Measurements from ENCODE around the gene CATSPERZ. TPM values are rescaled to one million over a fixed set of nuclear protein-coding genes. Genes with fewer than 3 reads are reported as not detected.

Gene CATSPERZ
- total and polyA plus RNA-seq, 7 experiments from 2014 or later, result 0.60 TPM; not detected in 6

DNA sequence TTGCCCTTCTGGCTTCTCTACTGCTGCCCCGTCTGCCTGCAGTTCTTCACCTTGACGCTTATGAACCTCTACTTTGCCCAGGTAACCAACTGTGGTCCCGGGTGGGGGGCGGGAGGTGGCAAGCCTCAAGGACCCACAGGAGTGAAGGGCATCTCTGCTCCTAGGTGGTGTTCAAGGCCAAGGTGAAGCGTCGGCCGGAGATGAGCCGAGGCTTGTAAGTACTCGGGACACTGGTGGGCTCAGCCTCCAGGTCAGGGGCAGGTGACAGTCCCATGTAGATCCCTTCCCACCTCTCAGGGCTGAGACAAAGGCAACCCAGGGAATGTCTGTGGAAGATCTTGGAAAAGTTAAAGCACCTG is 13.4 kb upstream of the CATSPERZ start:
- H3K36me3 Mint-ChIP-seq, result peaks cover 0 to 4% (median 0%) of the 10 kb centered on the region in 5 donors
- H3K27me3 Mint-ChIP-seq, result peaks cover 6 to 12% (median 6%) of the 10 kb centered on the region in 5 donors
- DNase-seq, result no peak
- Histone ChIP-seq H3K4me1 (ENCODE audit: control insufficient read depth in 2 of 2, insufficient read depth in 2 of 2, low read length in 2 of 2) (peaks cover 11 to 17% of the 10 kb centered on the region in 2 donors), H3K4me3 (ENCODE audit: low read length) (no peak overlapping the region), H3K9me3 (ENCODE audit: control insufficient read depth in 2 of 3, low read length in 3 of 3) (no peaks in the 10 kb centered on the region), H3K27ac (ENCODE audit: low read depth, low read length) (no peak overlapping the region), H3K27me3 (ENCODE audit: control insufficient read depth in 2 of 2, insufficient read depth in 2 of 2, low read length in 2 of 2) (peaks cover 0 to 9% of the 10 kb centered on the region in 2 donors), H3K36me3 (ENCODE audit: control insufficient read depth in 2 of 3, insufficient read depth in 3 of 3, low read length in 3 of 3) (peaks cover 0 to 6% (median 0%) of the 10 kb centered on the region in 3 experiments)
- intact Hi-C loops (cut with micrococcal nuclease), result loop anchor here in 1 of 2 donors (5.0 kb wide), 1 partner anchor 79 kb away; the partner anchor contains the start of gene FERMT3
- ChIA-PET POLR2A (interaction anchor here (1.3 to 3.1 kb wide), 2 partner anchors 9 to 31 kb away, joined by 3 to 24 read pairs; partner anchors contain the start of genes PRDX5 and TRMT112), CTCF (interaction anchor here (1.4 kb wide), 1 partner anchor 15 kb away, joined by 5 read pairs; no protein-coding TSS in a partner anchor)
- peaks cover 11 to 25% (median 22%) of the 10 kb centered on the region in 7 donors for H3K4me1 Mint-ChIP-seq
- H3K4me3 Mint-ChIP-seq, result peak overlapping the region; percentile 73 to 88 (median 82)
- ATAC-seq, result no peak
- H3K27ac Mint-ChIP-seq, result peak overlapping the region; percentile 30 to 96 (median 86)
- H3K9me3 Mint-ChIP-seq, result peaks cover 0 to 2% (median 0%) of the 10 kb centered on the region in 11 donors

GRCh38 chr11:64287676-64288352 is 12.3 kb upstream of the CATSPERZ start:
- DNase-seq, result no peak
- peak overlapping the region in 2 of 10 donors; percentile 4 to 58 for H3K4me3 Mint-ChIP-seq
- H3K27me3 Mint-ChIP-seq, result peaks cover 6 to 17% (median 10%) of the 10 kb centered on the region in 5 donors
- H3K36me3 Mint-ChIP-seq, result peaks cover 0 to 3% (median 0%) of the 10 kb centered on the region in 5 donors
- Histone ChIP-seq H3K4me1 (ENCODE audit: control insufficient read depth in 2 of 2, insufficient read depth in 2 of 2, low read length in 2 of 2) (peaks cover 11 to 17% of the 10 kb centered on the region in 2 donors), H3K4me3 (ENCODE audit: low read length) (no peak overlapping the region), H3K27ac (ENCODE audit: low read depth, low read length) (no peak overlapping the region), H3K36me3 (ENCODE audit: control insufficient read depth in 2 of 3, insufficient read depth in 3 of 3, low read length in 3 of 3) (no peaks in the 10 kb centered on the region), H3K9me3 (ENCODE audit: control insufficient read depth in 2 of 3, low read length in 3 of 3) (no peaks in the 10 kb centered on the region), H3K27me3 (ENCODE audit: control insufficient read depth in 2 of 2, insufficient read depth in 2 of 2, low read length in 2 of 2) (peaks cover 0 to 9% of the 10 kb centered on the region in 2 donors)
- peak overlapping the region in 2 of 9 donors; percentile 33 to 51 for H3K27ac Mint-ChIP-seq
- peaks cover 0 to 2% (median 0%) of the 10 kb centered on the region in 11 donors for H3K9me3 Mint-ChIP-seq
- peaks cover 14 to 27% (median 21%) of the 10 kb centered on the region in 7 donors for H3K4me1 Mint-ChIP-seq
- CTCF ChIA-PET, result interaction anchor here (1.4 kb wide), 1 partner anchor 14 kb away, joined by 5 read pairs; no protein-coding TSS in a partner anchor
- POLR2A ChIA-PET, result interaction anchor here (1.2 to 1.4 kb wide), 3 partner anchors 8 to 82 kb away, joined by 3 to 4 read pairs (median 3); partner anchors contain the start of gene FERMT3
- intact Hi-C loops (cut with micrococcal nuclease), result loop anchor here in 1 of 2 donors (5.0 kb wide), 1 partner anchor 81 kb away; the partner anchor contains the start of gene FERMT3
- ATAC-seq, result no peak

DNA sequence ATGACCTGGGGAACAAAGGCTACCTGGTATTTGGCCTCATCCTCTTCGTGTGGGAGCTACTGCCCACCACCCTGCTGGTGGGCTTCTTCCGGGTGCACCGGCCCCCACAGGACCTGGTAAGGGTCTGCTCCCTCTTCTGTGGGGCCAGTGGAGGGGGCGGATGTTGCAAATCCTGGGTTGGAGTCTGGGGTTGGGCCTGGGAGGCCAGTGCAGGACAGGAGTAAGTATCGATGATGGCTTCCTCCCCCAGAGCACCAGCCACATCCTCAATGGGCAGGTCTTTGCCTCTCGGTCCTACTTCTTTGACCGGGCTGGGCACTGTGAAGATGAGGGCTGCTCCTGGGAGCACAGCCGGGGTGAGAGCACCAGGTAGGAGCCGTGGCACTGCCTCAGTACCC is 11.8 kb upstream of the CATSPERZ start:
- intact Hi-C loops (cut with micrococcal nuclease), result loop anchor here in 1 of 2 donors (5.0 kb wide), 1 partner anchor 81 kb away; the partner anchor contains the start of gene FERMT3
- Histone ChIP-seq H3K36me3 (ENCODE audit: control insufficient read depth in 2 of 3, insufficient read depth in 3 of 3, low read length in 3 of 3) (no peaks in the 10 kb centered on the region), H3K27me3 (ENCODE audit: control insufficient read depth in 2 of 2, insufficient read depth in 2 of 2, low read length in 2 of 2) (peaks cover 0 to 9% of the 10 kb centered on the region in 2 donors), H3K27ac (ENCODE audit: low read depth, low read length) (no peak overlapping the region), H3K4me1 (ENCODE audit: control insufficient read depth in 2 of 2, insufficient read depth in 2 of 2, low read length in 2 of 2) (peaks cover 11 to 15% of the 10 kb centered on the region in 2 donors), H3K4me3 (ENCODE audit: low read length) (no peak overlapping the region), H3K9me3 (ENCODE audit: control insufficient read depth in 2 of 3, low read length in 3 of 3) (no peaks in the 10 kb centered on the region)
- Mint-ChIP-seq H3K4me3 (peak overlapping the region in 1 of 10 donors; percentile 4), H3K9me3 (peaks cover 0 to 2% (median 0%) of the 10 kb centered on the region in 11 donors), H3K27ac (peak overlapping the region in 1 of 9 donors; percentile 23), H3K4me1 (peaks cover 12 to 22% (median 19%) of the 10 kb centered on the region in 7 donors), H3K27me3 (peaks cover 11 to 22% (median 15%) of the 10 kb centered on the region in 5 donors), H3K36me3 (peaks cover 0 to 3% (median 0%) of the 10 kb centered on the region in 5 donors)
- ATAC-seq (no peak), DNase-seq (no peak)
- CTCF ChIA-PET, result no interaction called here
- POLR2A ChIA-PET, result interaction anchor here (0.6 to 1.4 kb wide), 3 partner anchors 12 to 96 kb away, joined by 3 to 4 read pairs (median 3); partner anchors contain the start of gene FERMT3

GRCh38 chr11:64289002-64289564 is 11.1 kb upstream of the CATSPERZ start:
- Mint-ChIP-seq H3K4me3 (peak overlapping the region in 2 of 10 donors; percentile 16 to 56), H3K9me3 (peaks cover 0 to 2% (median 0%) of the 10 kb centered on the region in 11 donors), H3K36me3 (peaks cover 0 to 3% (median 0%) of the 10 kb centered on the region in 5 donors), H3K27me3 (peaks cover 16 to 29% (median 21%) of the 10 kb centered on the region in 5 donors), H3K27ac (no peak overlapping the region), H3K4me1 (peaks cover 12 to 20% (median 16%) of the 10 kb centered on the region in 7 donors)
- Histone ChIP-seq H3K4me3 (ENCODE audit: low read length) (no peak overlapping the region), H3K36me3 (ENCODE audit: control insufficient read depth in 2 of 3, insufficient read depth in 3 of 3, low read length in 3 of 3) (no peaks in the 10 kb centered on the region), H3K9me3 (ENCODE audit: control insufficient read depth in 2 of 3, low read length in 3 of 3) (no peaks in the 10 kb centered on the region), H3K27ac (ENCODE audit: low read depth, low read length) (no peak overlapping the region), H3K4me1 (ENCODE audit: control insufficient read depth in 2 of 2, insufficient read depth in 2 of 2, low read length in 2 of 2) (peaks cover 6 to 7% of the 10 kb centered on the region in 2 donors), H3K27me3 (ENCODE audit: control insufficient read depth in 2 of 2, insufficient read depth in 2 of 2, low read length in 2 of 2) (peaks cover 0 to 9% of the 10 kb centered on the region in 2 donors)
- intact Hi-C loops (cut with micrococcal nuclease), result loop anchor here in 1 of 2 donors (5.0 kb wide), 1 partner anchor 82 kb away; the partner anchor contains the start of gene FERMT3
- CTCF ChIA-PET, result interaction anchor here (1.0 to 2.0 kb wide), 3 partner anchors 12 to 84 kb away, joined by 3 to 9 read pairs (median 5); partner anchors contain the start of genes CATSPERZ and NUDT22
- POLR2A ChIA-PET, result interaction anchor here (0.6 to 1.2 kb wide), 4 partner anchors 12 to 97 kb away, joined by 3 to 4 read pairs (median 3); partner anchors contain the start of genes FERMT3, NUDT22 and TRPT1
- no peak for DNase-seq
- no peak for ATAC-seq

DNA sequence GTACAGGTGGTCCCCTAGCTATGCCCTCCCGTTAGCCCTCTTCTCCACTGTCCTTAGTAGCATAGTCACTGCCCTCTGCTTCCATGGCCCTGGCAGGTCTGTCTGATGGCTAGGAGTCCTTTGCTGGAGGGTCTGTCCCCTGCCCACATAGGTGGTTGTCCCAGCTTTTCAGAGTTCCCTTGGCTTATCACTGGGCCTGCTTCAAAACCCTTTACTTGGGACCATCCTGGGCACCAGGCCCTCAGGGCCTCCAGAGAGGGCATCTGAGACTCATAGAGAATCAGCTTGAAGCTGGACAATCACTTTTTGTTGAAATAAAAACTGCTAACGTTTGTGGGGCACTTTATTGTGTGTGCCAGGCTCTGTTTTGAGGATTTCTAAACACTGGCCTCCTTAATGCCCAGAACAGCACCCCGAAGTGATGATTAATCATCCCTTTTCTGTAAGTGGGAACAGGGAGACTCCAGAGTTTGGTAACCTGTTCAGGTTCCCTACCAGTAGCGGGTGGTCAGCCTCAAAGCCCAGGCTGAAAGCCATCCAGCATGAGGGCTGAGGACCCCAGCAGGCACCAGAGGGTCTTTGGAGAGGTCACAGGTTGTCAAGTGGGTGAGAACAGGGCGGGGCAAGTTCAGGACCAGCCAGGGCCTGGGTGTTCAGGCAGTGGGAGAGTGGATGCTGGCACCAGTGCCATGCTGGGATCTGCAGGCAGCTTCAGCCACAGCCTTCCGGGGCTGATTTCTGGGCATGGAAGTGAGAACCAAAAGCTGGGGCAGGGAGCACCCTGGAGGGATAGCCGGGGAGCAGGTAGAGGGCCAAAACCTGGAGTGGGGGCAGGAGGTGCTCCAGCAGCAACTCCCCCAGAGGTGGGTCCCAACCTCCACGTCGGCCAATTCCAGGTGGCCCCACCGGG is 9.6 kb upstream of the CATSPERZ start:
- peaks cover 0 to 9% of the 10 kb centered on the region in 2 donors for H3K27me3 ChIP-seq (ENCODE audit: control insufficient read depth in 2 of 2, insufficient read depth in 2 of 2, low read length in 2 of 2)
- POLR2A ChIA-PET, result interaction anchor here (0.7 kb wide), 1 partner anchor 27 kb away, joined by 3 read pairs; the partner anchor contains the start of genes PRDX5 and TRMT112
- peaks cover 4 to 5% of the 10 kb centered on the region in 2 donors for H3K4me1 ChIP-seq (ENCODE audit: control insufficient read depth in 2 of 2, insufficient read depth in 2 of 2, low read length in 2 of 2)
- Mint-ChIP-seq H3K4me1 (peaks cover 12 to 20% (median 14%) of the 10 kb centered on the region in 7 donors), H3K27me3 (peaks cover 28 to 44% (median 36%) of the 10 kb centered on the region in 5 donors), H3K4me3 (peak overlapping the region; percentile 28 to 88 (median 66)), H3K9me3 (peaks cover 0 to 2% (median 0%) of the 10 kb centered on the region in 11 donors), H3K27ac (peak overlapping the region in 2 of 9 donors; percentile 41 to 50), H3K36me3 (peaks cover 0 to 3% (median 0%) of the 10 kb centered on the region in 5 donors)
- CTCF ChIA-PET, result interaction anchor here (1.0 to 2.0 kb wide), 3 partner anchors 11 to 86 kb away, joined by 3 to 9 read pairs (median 5); partner anchors contain the start of genes CATSPERZ and NUDT22
- no peaks in the 10 kb centered on the region for H3K36me3 ChIP-seq (ENCODE audit: control insufficient read depth in 2 of 3, insufficient read depth in 3 of 3, low read length in 3 of 3)
- ATAC-seq, result no peak
- intact Hi-C loops (cut with micrococcal nuclease), result no loop called here
- no peak for DNase-seq
- H3K4me3 ChIP-seq (ENCODE audit: low read length), result no peak overlapping the region
- no peaks in the 10 kb centered on the region for H3K9me3 ChIP-seq (ENCODE audit: control insufficient read depth in 2 of 3, low read length in 3 of 3)
- H3K27ac ChIP-seq (ENCODE audit: low read depth, low read length), result no peak overlapping the region

All from naive thymus-derived CD4-positive, alpha-beta T cell (primary cell).